ENCODE results near the gene ASCC3. TPM values are rescaled to one million over a fixed set of nuclear protein-coding genes. Genes with fewer than 3 reads are reported as not detected.

ASCC3 gene
- total RNA-seq, 1 donor from 2014 or later: 47.8 TPM

GRCh38 chr6:100469101-100469859, 411.8 kb downstream of the ASCC3 start:
- ChIA-PET CTCF (no interaction called here), POLR2A (no interaction called here)
- H3K27me3 Mint-ChIP-seq: peaks cover 62% of the 10 kb centered on the region
- DNase-seq: no peak
- H3K4me3 Mint-ChIP-seq: no peak overlapping the region
- H3K27ac Mint-ChIP-seq: no peak overlapping the region
- no peaks in the 10 kb centered on the region for H3K36me3 Mint-ChIP-seq (ENCODE audit: low read depth)
- TF ChIP-seq, protein P1, sequence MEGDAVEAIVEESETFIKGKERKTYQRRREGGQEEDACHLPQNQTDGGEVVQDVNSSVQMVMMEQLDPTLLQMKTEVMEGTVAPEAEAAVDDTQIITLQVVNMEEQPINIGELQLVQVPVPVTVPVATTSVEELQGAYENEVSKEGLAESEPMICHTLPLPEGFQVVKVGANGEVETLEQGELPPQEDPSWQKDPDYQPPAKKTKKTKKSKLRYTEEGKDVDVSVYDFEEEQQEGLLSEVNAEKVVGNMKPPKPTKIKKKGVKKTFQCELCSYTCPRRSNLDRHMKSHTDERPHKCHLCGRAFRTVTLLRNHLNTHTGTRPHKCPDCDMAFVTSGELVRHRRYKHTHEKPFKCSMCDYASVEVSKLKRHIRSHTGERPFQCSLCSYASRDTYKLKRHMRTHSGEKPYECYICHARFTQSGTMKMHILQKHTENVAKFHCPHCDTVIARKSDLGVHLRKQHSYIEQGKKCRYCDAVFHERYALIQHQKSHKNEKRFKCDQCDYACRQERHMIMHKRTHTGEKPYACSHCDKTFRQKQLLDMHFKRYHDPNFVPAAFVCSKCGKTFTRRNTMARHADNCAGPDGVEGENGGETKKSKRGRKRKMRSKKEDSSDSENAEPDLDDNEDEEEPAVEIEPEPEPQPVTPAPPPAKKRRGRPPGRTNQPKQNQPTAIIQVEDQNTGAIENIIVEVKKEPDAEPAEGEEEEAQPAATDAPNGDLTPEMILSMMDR (IDR thresholded peaks at IDR 0.05): no peak
- peaks cover 17% of the 10 kb centered on the region for H3K4me1 Mint-ChIP-seq
- intact Hi-C loops (cut with micrococcal nuclease): loop anchor here (5.0 kb wide), 2 partner anchors 857 to 1637 kb away; partner anchors contain the start of gene POU3F2
- H3K9me3 Mint-ChIP-seq: peaks cover 4% of the 10 kb centered on the region
- ATAC-seq (ENCODE audit: low read depth): no peak

DNA sequence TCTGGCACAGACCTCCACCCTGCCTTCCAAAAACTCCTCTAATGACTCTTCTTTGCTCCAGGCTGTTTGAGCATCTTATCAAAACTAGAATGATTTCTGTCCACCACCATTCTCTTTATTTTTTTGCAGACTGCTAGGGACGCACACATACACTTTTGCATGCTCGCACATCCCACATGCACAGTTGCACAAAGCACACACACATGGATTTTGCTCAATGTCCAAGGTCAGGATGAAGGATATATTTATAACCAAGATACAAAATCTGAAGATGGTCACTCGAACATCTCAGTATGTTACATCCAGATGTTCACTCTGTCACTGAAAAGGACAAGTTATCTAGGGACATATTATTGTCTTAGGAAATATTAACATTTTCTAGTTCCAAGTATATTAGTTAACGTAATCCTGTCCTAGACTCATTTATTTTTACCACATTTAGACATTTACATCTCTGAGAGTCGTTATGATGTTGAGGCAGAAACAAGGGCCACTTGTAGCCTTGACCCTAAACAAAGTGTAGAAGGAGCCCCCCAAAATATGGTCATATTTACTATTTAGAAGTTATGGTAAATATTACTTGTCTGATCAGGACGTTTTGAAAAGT, 413.0 kb downstream of the ASCC3 start:
- intact Hi-C loops (cut with micrococcal nuclease): loop anchor here (5.0 kb wide), 2 partner anchors 856 to 1636 kb away; partner anchors contain the start of gene POU3F2
- CTCF ChIA-PET: no interaction called here
- DNase-seq (no peak), ATAC-seq (ENCODE audit: low read depth) (no peak)
- Mint-ChIP-seq H3K9me3 (peaks cover 7% of the 10 kb centered on the region), H3K4me3 (no peak overlapping the region), H3K36me3 (ENCODE audit: low read depth) (no peaks in the 10 kb centered on the region), H3K27ac (no peak overlapping the region), H3K27me3 (peaks cover 68% of the 10 kb centered on the region), H3K4me1 (peaks cover 17% of the 10 kb centered on the region)
- TF ChIP-seq, protein P1 (IDR thresholded peaks at IDR 0.05): no peak
- POLR2A ChIA-PET: no interaction called here

GRCh38 chr6:100467129-100468015, 413.8 kb downstream of the ASCC3 start:
- H3K9me3 Mint-ChIP-seq: peaks cover 7% of the 10 kb centered on the region
- H3K27ac Mint-ChIP-seq: no peak overlapping the region
- TF ChIP-seq, protein P1 (IDR thresholded peaks at IDR 0.05): no peak
- no peak overlapping the region for H3K4me3 Mint-ChIP-seq
- peaks cover 74% of the 10 kb centered on the region for H3K27me3 Mint-ChIP-seq
- no peaks in the 10 kb centered on the region for H3K36me3 Mint-ChIP-seq (ENCODE audit: low read depth)
- ATAC-seq (ENCODE audit: low read depth) (no peak), DNase-seq (no peak)
- intact Hi-C loops (cut with micrococcal nuclease): loop anchor here (5.0 kb wide), 2 partner anchors 855 to 1635 kb away; partner anchors contain the start of gene POU3F2
- ChIA-PET CTCF (no interaction called here), POLR2A (no interaction called here)
- H3K4me1 Mint-ChIP-seq: peaks cover 17% of the 10 kb centered on the region

- Mint-ChIP-seq H3K27ac (peak overlapping the region; percentile 10), H3K36me3 (ENCODE audit: low read depth) (no peaks in the 10 kb centered on the region), H3K4me3 (peak overlapping the region; percentile 19), H3K9me3 (peaks cover 9% of the 10 kb centered on the region), H3K27me3 (peaks cover 77% of the 10 kb centered on the region), H3K4me1 (peaks cover 20% of the 10 kb centered on the region)
- DNase-seq (no peak), ATAC-seq (ENCODE audit: low read depth) (no peak)
- POLR2A ChIA-PET: no interaction called here
- intact Hi-C loops (cut with micrococcal nuclease): loop anchor here (5.0 kb wide), 2 partner anchors 854 to 1634 kb away; partner anchors contain the start of gene POU3F2
- TF ChIP-seq, protein P1 (IDR thresholded peaks at IDR 0.05): no peak
- CTCF ChIA-PET: no interaction called here
Observed at GRCh38 chr6:100466410-100467128, 414.6 kb downstream of the ASCC3 start.
